ENCODE data around the gene SEZ6L2. TPM values are rescaled to one million over a fixed set of nuclear protein-coding genes. Genes with fewer than 3 reads are reported as not detected.

The SEZ6L2 gene
- total and polyA plus RNA-seq, 2 experiments from 2014 or later = 18.0 to 71.9 TPM

DNA sequence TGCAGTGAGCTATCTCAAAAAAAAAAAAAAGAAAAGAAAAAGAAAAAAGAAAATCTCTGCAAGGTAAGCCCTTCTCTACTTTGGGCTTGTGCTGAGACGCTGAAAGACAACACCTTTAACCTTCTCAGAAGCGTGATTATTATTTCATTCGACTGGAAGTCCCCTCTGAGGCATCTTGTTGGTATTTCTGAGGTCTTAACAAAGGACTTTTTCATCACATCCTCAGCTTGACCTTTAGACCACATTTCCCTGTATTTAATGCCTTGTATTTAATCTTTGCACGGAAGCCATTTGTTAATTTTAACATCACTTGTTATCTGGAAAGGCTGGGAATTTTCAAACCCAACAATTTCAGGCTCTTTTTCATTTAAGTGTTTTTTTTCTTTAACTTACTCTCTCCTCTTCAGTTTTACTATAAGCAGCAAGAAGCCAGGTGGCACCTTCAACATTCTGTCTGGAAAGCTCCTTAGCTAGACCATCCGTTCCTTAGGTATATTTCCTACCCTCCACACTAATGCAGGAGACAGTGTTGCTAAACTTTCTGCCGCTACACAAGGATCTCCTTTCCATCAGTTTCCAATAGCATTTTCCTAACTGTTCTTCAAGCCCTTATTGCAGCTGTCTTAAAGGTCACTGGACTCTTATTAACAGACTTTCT, 16.4 kb upstream of the SEZ6L2 start (continued):
- TF ChIP-seq, protein P1, sequence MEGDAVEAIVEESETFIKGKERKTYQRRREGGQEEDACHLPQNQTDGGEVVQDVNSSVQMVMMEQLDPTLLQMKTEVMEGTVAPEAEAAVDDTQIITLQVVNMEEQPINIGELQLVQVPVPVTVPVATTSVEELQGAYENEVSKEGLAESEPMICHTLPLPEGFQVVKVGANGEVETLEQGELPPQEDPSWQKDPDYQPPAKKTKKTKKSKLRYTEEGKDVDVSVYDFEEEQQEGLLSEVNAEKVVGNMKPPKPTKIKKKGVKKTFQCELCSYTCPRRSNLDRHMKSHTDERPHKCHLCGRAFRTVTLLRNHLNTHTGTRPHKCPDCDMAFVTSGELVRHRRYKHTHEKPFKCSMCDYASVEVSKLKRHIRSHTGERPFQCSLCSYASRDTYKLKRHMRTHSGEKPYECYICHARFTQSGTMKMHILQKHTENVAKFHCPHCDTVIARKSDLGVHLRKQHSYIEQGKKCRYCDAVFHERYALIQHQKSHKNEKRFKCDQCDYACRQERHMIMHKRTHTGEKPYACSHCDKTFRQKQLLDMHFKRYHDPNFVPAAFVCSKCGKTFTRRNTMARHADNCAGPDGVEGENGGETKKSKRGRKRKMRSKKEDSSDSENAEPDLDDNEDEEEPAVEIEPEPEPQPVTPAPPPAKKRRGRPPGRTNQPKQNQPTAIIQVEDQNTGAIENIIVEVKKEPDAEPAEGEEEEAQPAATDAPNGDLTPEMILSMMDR (conservative IDR thresholded peaks at IDR 0.05; ENCODE audit: low read depth in 2 of 2) = no peak
- TF ChIP-seq ZNF331 (CRISPR knock-in tag; IDR thresholded peaks at IDR 0.05; ENCODE audit: low read depth) = no peak
- no peak for TF ChIP-seq EZH2 (IDR thresholded peaks at IDR 0.05; ENCODE audit: low read depth, unreplicated experiment)
- TF ChIP-seq STAT1 (IDR thresholded peaks at IDR 0.05; ENCODE audit: unreplicated experiment) = no peak

GRCh38 chr16:29913514-29913913, 14.2 kb upstream of the SEZ6L2 start:
- ATAC-seq (no peak), DNase-seq (ENCODE audit: low spot score) (no peak)
- Mint-ChIP-seq H3K36me3 (ENCODE audit: low read depth) (peaks cover 3% of the 10 kb centered on the region), H3K9me3 (no peaks in the 10 kb centered on the region), H3K27ac (peak overlapping the region; percentile 63; the same call in 1 of the 2 replicates), H3K4me1 (peaks cover 4% of the 10 kb centered on the region), H3K4me3 (no peak overlapping the region), H3K27me3 (ENCODE audit: insufficient read depth, low read depth, poor library complexity) (peaks cover 9% of the 10 kb centered on the region)
- Histone ChIP-seq H3F3A (replicated peaks; ENCODE audit: low read depth) (no peaks in the 10 kb centered on the region), H3K36me3 (ENCODE audit: insufficient read depth) (no peaks in the 10 kb centered on the region), H2AFZ (no peak overlapping the region), H3K79me2 (replicated peaks; ENCODE audit: insufficient read depth) (no peaks in the 10 kb centered on the region), H3K4me1 (ENCODE audit: insufficient read depth) (peaks cover 6% of the 10 kb centered on the region; the same call in 1 of the 2 replicates), H3K27me3 (ENCODE audit: insufficient read depth) (no peaks in the 10 kb centered on the region), H3K4me2 (no peak overlapping the region), H3K27ac (ENCODE audit: low read depth) (no peak overlapping the region), H4K20me1 (replicated peaks; ENCODE audit: insufficient read depth) (no peaks in the 10 kb centered on the region; the same call in 1 of the 2 replicates), H3K9me2 (ENCODE audit: insufficient read depth) (no peaks in the 10 kb centered on the region), H3K4me3 (no peak overlapping the region)
- no peak for TF ChIP-seq EZH2phosphoT487 (IDR thresholded peaks at IDR 0.05; ENCODE audit: unreplicated experiment)
- TF ChIP-seq ZNF331 (CRISPR knock-in tag; IDR thresholded peaks at IDR 0.05; ENCODE audit: low read depth) = no peak
- TF ChIP-seq, protein P1 (conservative IDR thresholded peaks at IDR 0.05; ENCODE audit: low read depth in 2 of 2) = no peak
- TF ChIP-seq ZNF114 (CRISPR knock-in tag; IDR thresholded peaks at IDR 0.05) = no peak
- no peak for TF ChIP-seq NANOG (IDR thresholded peaks at IDR 0.05; ENCODE audit: borderline replicate concordance)
- TF ChIP-seq, protein P2, sequence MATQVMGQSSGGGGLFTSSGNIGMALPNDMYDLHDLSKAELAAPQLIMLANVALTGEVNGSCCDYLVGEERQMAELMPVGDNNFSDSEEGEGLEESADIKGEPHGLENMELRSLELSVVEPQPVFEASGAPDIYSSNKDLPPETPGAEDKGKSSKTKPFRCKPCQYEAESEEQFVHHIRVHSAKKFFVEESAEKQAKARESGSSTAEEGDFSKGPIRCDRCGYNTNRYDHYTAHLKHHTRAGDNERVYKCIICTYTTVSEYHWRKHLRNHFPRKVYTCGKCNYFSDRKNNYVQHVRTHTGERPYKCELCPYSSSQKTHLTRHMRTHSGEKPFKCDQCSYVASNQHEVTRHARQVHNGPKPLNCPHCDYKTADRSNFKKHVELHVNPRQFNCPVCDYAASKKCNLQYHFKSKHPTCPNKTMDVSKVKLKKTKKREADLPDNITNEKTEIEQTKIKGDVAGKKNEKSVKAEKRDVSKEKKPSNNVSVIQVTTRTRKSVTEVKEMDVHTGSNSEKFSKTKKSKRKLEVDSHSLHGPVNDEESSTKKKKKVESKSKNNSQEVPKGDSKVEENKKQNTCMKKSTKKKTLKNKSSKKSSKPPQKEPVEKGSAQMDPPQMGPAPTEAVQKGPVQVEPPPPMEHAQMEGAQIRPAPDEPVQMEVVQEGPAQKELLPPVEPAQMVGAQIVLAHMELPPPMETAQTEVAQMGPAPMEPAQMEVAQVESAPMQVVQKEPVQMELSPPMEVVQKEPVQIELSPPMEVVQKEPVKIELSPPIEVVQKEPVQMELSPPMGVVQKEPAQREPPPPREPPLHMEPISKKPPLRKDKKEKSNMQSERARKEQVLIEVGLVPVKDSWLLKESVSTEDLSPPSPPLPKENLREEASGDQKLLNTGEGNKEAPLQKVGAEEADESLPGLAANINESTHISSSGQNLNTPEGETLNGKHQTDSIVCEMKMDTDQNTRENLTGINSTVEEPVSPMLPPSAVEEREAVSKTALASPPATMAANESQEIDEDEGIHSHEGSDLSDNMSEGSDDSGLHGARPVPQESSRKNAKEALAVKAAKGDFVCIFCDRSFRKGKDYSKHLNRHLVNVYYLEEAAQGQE (IDR thresholded peaks at IDR 0.05; ENCODE audit: unreplicated experiment) = no peak
- TF ChIP-seq, protein P3, sequence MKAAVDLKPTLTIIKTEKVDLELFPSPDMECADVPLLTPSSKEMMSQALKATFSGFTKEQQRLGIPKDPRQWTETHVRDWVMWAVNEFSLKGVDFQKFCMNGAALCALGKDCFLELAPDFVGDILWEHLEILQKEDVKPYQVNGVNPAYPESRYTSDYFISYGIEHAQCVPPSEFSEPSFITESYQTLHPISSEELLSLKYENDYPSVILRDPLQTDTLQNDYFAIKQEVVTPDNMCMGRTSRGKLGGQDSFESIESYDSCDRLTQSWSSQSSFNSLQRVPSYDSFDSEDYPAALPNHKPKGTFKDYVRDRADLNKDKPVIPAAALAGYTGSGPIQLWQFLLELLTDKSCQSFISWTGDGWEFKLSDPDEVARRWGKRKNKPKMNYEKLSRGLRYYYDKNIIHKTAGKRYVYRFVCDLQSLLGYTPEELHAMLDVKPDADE (IDR thresholded peaks at IDR 0.05) = no peak
- no peak for TF ChIP-seq EZH2 (IDR thresholded peaks at IDR 0.05; ENCODE audit: low read depth, unreplicated experiment)

Data from GM23338 (cell line).